ENCODE results near the gene GPR171.
"Not testable (repeated sequence)": the region's sequence is repeated elsewhere in the genome, so short reads cannot be mapped to it uniquely, and the experiment has no call there.

Gene GPR171

GRCh38 chr3:151203051-151203420, at the start of gene GPR171:
TSS of gene GPR171 (minus strand) at chr3:151203216. CDS start at chr3:151199386, 3,830 bp downstream.
- peak; percentile 75 for DNase-seq

- DNase-seq = no peak
Observed at GRCh38 chr3:151248772-151249337, 45.8 kb upstream of the GPR171 start.

GRCh38 chr3:151242006-151242405, 39.0 kb upstream of the GPR171 start:
- not testable (repeated sequence) for DNase-seq

GRCh38 chr3:151236736-151237135, 33.7 kb upstream of the GPR171 start:
- no peak for DNase-seq

- no peak for DNase-seq
Observed at GRCh38 chr3:151236316-151236715, 33.3 kb upstream of the GPR171 start.

- no peak for DNase-seq
Observed at GRCh38 chr3:151234825-151235224, 31.8 kb upstream of the GPR171 start.

- no peak for DNase-seq
Observed at GRCh38 chr3:151232991-151233390, 30.0 kb upstream of the GPR171 start.

GRCh38 chr3:151232403-151232802, 29.4 kb upstream of the GPR171 start:
- not testable (repeated sequence) for DNase-seq

GRCh38 chr3:151230646-151231045, 27.6 kb upstream of the GPR171 start:
- no peak for DNase-seq

GRCh38 chr3:151228666-151229040, 25.6 kb upstream of the GPR171 start:
- DNase-seq = no peak

- peak; percentile 85 for DNase-seq
Observed at GRCh38 chr3:151227807-151228665, 25.0 kb upstream of the GPR171 start.

GRCh38 chr3:151227266-151227806, 24.3 kb upstream of the GPR171 start:
- DNase-seq = no peak

- DNase-seq = no peak
Observed at GRCh38 chr3:151226825-151227224, 23.8 kb upstream of the GPR171 start.

GRCh38 chr3:151226088-151226563, 23.1 kb upstream of the GPR171 start:
- no peak for DNase-seq

GRCh38 chr3:151225040-151225975, 22.3 kb upstream of the GPR171 start:
- no peak for DNase-seq

- DNase-seq = no peak
Observed at GRCh38 chr3:151224268-151224866, 21.4 kb upstream of the GPR171 start.

- no peak for DNase-seq
Observed at GRCh38 chr3:151219056-151219455, 16.0 kb upstream of the GPR171 start.

- DNase-seq = no peak
Observed at GRCh38 chr3:151218136-151218535, 15.1 kb upstream of the GPR171 start.

GRCh38 chr3:151216641-151217607, 13.9 kb upstream of the GPR171 start:
- DNase-seq = no peak

- DNase-seq = no peak
Observed at GRCh38 chr3:151214459-151214858, 11.4 kb upstream of the GPR171 start.

- no peak for DNase-seq
Observed at GRCh38 chr3:151213881-151214280, 10.9 kb upstream of the GPR171 start.
